GM19193 (cell line): ENCODE measurements around the gene PCIF1.

Experiments used
- POLR2A ChIP-seq: IDR thresholded peaks from 4 replicates; pipeline ENCODE4 v1.6.1; 2011; ENCODE audit not compliant: insufficient read depth, insufficient read length; ENCODE audit errors: extremely low read depth

Gene PCIF1

GRCh38 chr20:45933266-45934045 lies 1.0 kb upstream of the PCIF1 start:
- peak; percentile 52 for TF ChIP-seq POLR2A

- TF ChIP-seq POLR2A = no peak
Observed at GRCh38 chr20:45934046-45934585, 367 bp upstream of the PCIF1 start.

GRCh38 chr20:45935416-45936046 lies 1.0 kb downstream of the PCIF1 start:
- no peak for TF ChIP-seq POLR2A

GRCh38 chr20:45937765-45938164 lies 3.3 kb downstream of the PCIF1 start:
- TF ChIP-seq POLR2A = no peak

- TF ChIP-seq POLR2A = no peak
Observed at GRCh38 chr20:45938727-45939438, 4.4 kb downstream of the PCIF1 start.

- TF ChIP-seq POLR2A = no peak
Observed at GRCh38 chr20:45940053-45940452, 5.6 kb downstream of the PCIF1 start.

- no peak for TF ChIP-seq POLR2A
Observed at GRCh38 chr20:45940469-45940868, 6.0 kb downstream of the PCIF1 start.

GRCh38 chr20:45943613-45944012 lies 9.1 kb downstream of the PCIF1 start:
- no peak for TF ChIP-seq POLR2A

- no peak for TF ChIP-seq POLR2A
Observed at GRCh38 chr20:45944151-45944964, 9.9 kb downstream of the PCIF1 start.

- TF ChIP-seq POLR2A = no peak
Observed at GRCh38 chr20:45944965-45945677, 10.6 kb downstream of the PCIF1 start.

- TF ChIP-seq POLR2A = no peak
Observed at GRCh38 chr20:45945678-45946148, 11.2 kb downstream of the PCIF1 start.

GRCh38 chr20:45946149-45946970 lies 11.9 kb downstream of the PCIF1 start:
- peak; percentile 15 for TF ChIP-seq POLR2A
